Measurements from ENCODE around the gene SKAP2. TPM values are rescaled to one million over a fixed set of nuclear protein-coding genes. Genes with fewer than 3 reads are reported as not detected.

Gene SKAP2
- total RNA-seq, 1 experiment from 2014 or later, result 66.8 TPM

Other genes with a start within 250 kb of the SKAP2 start
- gene HOXA1, start 231.4 kb upstream of the SKAP2 start, total RNA-seq (2021; ENCODE audit: unreplicated experiment), result 8.8 TPM
- gene HOXA2, start 238.1 kb upstream of the SKAP2 start, total RNA-seq (2021; ENCODE audit: unreplicated experiment), result 2.9 TPM

Data from Panc1 (cell line).